Left renal pelvis (tissue), 4 donors: ENCODE measurements around the gene CCNH. TPM values are rescaled to one million over a fixed set of nuclear protein-coding genes. Genes with fewer than 3 reads are reported as not detected.

Experiments used
- DNase-seq, 4 donors: peaks; one replicate each; pipeline ENCODE4 v3.0.0-alpha.2; 2013; ENCODE audit warnings: low read depth in 4 of 4, low spot score in 3 of 4
- polyA plus RNA-seq, 4 donors: library from polyadenylated mRNA; unstranded; fragments of 120-200 nt; gene quantifications; one replicate each; pipeline ENCODE4 v1.2.1, GENCODE V29; 2013; ENCODE audit not compliant: insufficient read length in 4 of 4

Gene CCNH
- polyA plus RNA-seq = 10 to 100 TPM; 38.2 to 63.5 (median 57.3) TPM

GRCh38 chr5:87412630-87413342, at the start of gene CCNH:
Gene CCNH (minus strand): TSS chr5:87412930. CDS start chr5:87412794, 136 bp downstream.
- peak; percentile 93 to 98 (median 96) for DNase-seq

DNA sequence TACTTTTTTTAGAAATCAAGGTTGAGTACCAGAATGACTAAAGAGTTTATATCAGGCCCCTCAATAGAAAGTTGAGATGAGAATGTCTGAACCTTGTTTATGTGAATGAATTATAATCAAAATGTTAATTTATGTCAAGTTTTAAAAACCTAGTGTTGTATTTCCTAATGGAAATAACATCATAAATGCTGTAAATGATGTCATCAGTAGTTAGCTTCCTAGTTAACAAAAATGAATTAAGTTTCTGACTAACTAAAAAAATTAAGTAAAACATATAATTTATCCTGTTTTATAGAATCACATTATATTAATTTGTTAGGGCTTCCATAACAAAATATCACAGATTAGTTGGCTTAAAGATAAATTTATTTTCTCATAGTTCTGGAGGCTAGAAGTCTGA, 45.0 kb upstream of the CCNH start:
- DNase-seq = no peak

- no peak for DNase-seq
Measured at GRCh38 chr5:87453801-87454200, 41.1 kb upstream of the CCNH start.

DNA sequence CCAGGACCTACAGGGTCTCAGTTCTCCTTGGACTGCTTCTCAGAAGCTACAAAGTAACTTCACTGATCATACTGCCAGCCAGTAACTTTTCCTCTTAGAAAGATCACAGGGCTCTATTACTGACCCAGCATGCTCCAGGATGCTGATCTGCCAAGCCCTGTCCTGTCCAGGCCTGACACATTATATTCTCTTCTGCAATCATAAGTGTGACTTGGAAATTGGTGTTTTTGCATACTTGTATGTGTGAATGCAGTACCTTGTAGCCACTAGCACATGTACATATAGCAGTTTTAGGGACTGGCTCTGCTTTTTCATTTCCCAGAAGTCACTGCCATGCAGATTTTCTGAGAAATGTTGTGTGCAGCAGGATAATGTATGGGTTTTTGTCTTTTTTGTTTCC, 40.1 kb upstream of the CCNH start:
- no peak for DNase-seq

GRCh38 chr5:87442419-87442818, 29.7 kb upstream of the CCNH start:
- DNase-seq = no peak

GRCh38 chr5:87438231-87438630, 25.5 kb upstream of the CCNH start:
- no peak for DNase-seq

GRCh38 chr5:87437724-87438123, 25.0 kb upstream of the CCNH start:
- DNase-seq = no peak

DNA sequence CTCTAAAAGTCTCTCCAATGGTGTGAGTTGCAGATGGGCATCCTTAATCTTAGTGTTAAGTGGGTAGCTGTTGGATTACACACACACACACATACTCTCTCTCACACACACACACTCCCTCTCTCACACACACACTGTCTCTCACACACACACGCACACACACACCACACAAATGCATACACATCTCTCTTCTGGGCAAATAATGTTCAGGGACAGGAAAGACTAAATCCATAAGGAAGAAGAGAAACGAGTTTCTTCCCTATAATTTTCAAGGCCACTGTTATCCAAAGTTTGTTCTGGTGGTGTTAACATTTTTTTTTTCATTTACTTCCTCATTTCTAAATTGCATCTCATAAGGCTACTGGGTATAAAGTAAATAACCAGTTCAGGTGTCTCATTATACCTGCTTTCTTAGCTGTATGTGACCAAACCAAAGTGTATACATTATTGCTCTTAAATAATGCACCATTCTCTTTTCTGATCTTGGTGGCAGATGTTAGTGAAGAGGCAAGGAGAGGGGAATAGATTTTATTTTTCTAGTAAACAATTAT, 22.5 kb upstream of the CCNH start:
- DNase-seq = no peak

- no peak for DNase-seq
Measured at GRCh38 chr5:87434461-87434860, 21.7 kb upstream of the CCNH start.

DNA sequence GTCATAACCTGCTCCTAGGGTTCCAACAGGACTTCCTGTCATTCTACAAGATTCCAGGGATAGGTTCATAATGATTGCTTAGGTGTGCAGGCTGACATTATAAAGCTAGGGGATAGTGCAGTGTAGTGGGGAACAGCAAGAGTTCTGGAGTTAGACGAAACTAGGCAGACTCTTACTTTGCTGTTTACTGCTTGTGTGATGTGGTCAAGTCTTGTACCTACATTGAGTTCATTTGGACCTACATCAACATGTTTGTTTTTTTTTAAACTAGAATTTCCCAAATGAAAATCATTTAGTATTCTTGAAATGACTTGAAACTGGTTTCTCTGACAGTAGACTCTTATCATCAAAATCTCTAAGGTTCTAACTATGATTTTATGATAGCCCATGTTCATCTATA, 21.2 kb upstream of the CCNH start:
- no peak for DNase-seq

DNA sequence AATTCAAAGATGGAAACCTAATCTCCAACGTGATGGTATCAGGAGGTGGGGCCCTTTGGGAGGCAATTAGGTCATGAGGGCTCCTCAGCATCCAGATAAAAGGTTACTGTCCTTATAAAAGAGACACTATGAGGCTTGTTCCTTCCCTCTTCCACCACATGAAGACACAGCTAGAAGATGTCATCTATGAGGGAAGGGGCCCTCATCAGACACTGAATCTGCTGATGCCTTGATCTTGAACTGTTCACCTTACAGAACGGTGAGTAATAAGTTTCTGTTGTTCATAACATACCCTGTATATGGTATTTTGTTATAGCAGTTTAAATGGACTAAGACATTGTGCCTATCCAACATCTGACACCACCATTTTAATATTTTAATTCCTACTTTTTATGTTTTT, 19.7 kb upstream of the CCNH start:
- no peak for DNase-seq

DNA sequence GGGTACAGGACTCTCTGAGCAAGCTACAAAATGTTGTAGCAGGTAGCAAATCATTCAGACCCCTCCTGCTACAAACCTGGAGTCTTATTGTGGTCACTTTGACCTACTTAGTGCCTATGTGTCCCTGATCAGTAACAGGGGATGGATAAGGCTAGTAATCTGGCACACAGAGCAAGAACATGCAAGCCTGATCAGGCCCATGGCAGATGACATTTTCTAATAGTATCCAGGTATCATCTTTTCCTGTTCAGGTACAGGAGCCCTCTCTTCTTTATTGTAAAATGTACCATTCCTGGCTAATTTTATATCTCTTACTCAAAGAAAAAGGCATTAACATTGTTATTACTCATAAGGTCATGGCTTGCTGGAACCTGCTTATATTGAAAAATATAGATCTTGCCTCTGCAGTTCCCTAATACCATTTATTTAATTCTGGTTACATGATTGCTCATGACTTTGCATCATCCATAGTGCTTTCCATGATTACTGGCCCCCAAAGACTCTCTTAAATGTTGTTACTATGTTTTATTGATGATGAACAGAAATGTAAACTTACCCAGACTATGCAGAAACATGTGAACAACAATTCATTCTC, 18.2 kb upstream of the CCNH start:
- no peak for DNase-seq

- DNase-seq = no peak
Measured at GRCh38 chr5:87423755-87424154, 11.0 kb upstream of the CCNH start.

DNA sequence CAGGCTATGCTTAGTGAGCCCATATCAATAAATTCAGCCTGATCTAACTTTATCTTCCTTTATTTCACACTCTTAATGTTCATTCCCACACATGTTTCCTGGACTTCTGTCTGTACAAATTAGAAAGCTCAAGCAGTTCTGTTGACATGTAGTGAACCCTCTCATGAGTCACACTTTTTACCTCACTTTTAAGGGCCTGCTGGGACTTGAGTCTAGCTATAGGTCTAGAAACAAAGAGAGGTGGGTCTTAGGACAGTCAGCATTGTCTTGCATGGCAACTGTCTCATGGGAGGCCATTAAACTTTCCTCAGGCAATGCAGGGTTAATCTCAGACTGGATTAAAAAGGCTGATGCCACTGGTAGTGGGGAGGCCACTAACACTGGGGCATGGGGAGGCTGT, 8.6 kb upstream of the CCNH start:
- DNase-seq = no peak

DNA sequence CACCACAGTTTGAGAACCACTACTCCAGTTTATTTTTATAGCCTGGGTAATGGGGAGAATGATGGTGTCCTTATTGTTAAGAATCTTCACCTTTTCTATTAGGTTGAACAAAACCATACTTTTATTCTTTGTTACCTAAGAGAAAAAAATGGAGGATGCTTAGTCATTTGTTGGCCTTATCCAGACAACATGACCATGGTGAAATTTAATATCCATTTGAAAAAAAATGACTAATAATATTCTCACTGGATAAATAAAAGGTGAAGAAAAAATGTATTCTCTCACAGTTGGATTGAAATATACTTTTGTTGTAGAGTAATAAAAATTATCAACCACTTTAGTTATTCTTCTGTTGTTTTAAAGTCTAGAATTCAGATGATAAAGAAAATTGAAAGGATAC, 5.8 kb upstream of the CCNH start:
- no peak for DNase-seq

DNA sequence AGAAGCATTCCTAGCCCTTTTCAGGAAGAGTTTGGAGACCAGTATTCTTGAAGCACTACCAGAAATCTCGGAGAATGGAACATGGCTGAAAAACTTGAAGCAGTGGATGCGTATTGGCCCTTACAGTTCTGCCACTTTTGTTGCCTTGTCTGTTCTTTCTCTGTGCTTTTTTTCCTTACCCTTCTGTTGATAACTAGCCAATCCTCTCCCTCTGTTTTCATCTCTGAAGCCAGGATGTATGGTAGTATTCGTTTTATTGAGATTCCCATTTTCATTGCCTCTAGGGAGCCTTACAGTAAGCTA, 564 bp upstream of the CCNH start:
- DNase-seq = no peak

GRCh38 chr5:87411973-87412629, 629 bp downstream of the CCNH start:
- peak; percentile 14 to 48 (median 25) for DNase-seq

DNA sequence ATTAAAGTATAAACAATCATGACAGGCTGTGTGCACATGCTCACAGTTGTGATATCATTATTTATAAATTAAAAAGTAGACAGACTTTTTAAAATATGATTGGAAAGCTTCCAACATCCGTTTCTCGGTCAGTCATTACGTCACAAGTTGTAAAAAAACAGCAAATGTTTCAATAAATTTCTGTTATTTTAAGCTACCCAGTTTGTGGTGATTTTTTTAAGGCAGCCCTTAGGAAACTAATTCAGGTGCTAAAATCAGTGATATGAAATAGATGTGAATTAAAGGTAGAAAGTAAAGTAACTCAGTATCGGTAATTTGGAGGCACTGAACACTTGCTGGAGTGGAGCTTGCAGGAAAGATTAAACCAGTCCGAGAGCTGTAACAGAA, 1.2 kb downstream of the CCNH start:
- DNase-seq = no peak

DNA sequence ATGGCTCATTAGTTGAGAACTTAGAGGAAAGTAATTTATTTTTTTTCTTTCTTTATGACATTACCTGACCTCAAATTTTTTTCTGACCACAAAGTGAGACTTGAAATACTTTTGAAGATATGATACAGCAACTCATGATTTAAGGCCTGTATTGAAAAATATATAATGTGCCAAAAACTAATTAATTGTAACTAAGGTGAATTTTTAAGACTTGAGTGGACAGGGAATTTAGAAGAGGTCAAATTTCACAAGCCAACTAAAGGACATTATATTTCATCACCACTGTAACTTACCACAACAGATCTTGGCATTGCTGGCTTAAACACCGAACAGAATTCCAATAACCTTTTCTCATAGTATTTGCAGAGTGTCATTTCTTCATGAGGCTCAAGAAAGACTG, 1.8 kb downstream of the CCNH start:
- no peak for DNase-seq

DNA sequence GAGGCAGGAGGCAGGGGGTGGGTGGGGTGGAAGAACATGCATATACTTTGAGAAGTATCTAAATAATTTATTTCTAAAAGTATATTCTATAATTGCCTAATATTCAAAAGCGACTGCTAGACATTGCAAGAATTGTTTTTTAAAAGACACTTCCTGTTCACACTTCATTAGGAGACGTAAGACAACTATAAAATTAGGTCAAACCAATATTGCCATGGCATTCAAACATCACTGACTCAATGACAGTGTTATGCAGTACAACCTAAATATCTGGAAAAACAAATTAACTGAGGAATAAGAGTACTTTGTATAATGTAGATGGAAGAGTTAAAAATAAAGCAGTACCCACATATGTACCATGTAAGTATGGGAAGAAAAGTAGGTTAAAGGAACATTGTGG, 4.5 kb downstream of the CCNH start:
- no peak for DNase-seq

DNA sequence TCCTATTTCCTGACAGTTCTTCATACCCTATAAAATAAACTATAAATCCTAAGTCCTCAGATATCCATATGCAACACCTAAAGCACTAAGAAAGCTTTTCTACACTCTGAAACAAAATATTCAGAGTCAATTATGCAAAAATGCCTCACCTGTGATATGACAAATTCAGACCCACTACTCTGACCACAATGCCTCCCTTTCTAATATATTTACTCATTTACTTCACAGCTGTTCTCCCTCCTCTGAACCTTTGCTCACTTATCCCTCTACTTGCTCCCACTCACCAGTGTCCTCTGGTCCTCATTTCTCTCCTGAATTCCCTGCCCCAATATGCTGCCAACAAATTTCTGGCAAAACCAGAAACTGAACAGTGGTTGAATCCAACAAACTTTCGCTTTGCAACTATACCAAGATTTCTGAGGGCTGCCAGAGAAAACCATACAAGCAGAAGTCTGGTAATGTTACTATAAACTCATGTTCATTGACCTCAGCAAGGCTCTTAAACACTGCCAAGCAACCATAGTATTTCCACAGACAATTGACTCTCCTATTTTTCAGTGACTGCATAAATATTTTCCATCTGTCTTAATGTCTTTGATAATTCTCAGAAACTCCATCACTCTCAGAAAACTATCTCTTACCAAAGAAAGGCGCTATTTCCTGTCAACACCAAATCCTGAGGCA, 7.1 kb downstream of the CCNH start:
- no peak for DNase-seq
